ENCODE data around the gene CCNQ.

CCNQ gene

GRCh38 chrX:153643431-153644351 lies 44.8 kb upstream of the CCNQ start:
- Histone ChIP-seq H3K4me2 (peak overlapping the region; percentile 59 to 87 (median 78)), H3K27me3 (peaks cover 61 to 100% (median 69%) of the 10 kb centered on the region in 11 experiments), H3K27ac (no peak overlapping the region), H3K4me3 (peak overlapping the region in 9 of 10 experiments; percentile 28 to 61 (median 44); a peak in 16 of 20 replicates), H3K9me3 (replicated peaks in 1 of 11) (peaks cover 4 to 38% (median 23%) of the 10 kb centered on the region in 11 experiments; a peak in 14 of 22 replicates), H3K36me3 (no peaks in the 10 kb centered on the region), H3K4me1 (peaks cover 24 to 53% (median 46%) of the 10 kb centered on the region in 10 experiments; a peak in 19 of 20 replicates), H4K20me1 (peaks cover 0 to 26% (median 0%) of the 10 kb centered on the region in 11 experiments; a peak in 8 of 22 replicates), H3K9ac (no peak overlapping the region)
- TF ChIP-seq Cebpa-rat (IDR thresholded peaks at IDR 0.05) = no peak

GRCh38 chrX:153642655-153643430 lies 43.9 kb upstream of the CCNQ start:
- peaks cover 0 to 30% (median 15%) of the 10 kb centered on the region in 11 experiments; a peak in 14 of 22 replicates for H3K9me3 ChIP-seq (replicated peaks in 1 of 11)
- no peak overlapping the region for H3K9ac ChIP-seq
- H3K4me3 ChIP-seq = peak overlapping the region in 9 of 10 experiments; percentile 19 to 48 (median 29); a peak in 10 of 20 replicates
- no peaks in the 10 kb centered on the region for H3K36me3 ChIP-seq
- H4K20me1 ChIP-seq = peaks cover 0 to 28% (median 4%) of the 10 kb centered on the region in 11 experiments; a peak in 9 of 22 replicates
- H3K27me3 ChIP-seq = peaks cover 52 to 100% (median 69%) of the 10 kb centered on the region in 11 experiments
- H3K4me2 ChIP-seq = peak overlapping the region; percentile 59 to 87 (median 73); a peak in 21 of 22 replicates
- TF ChIP-seq Cebpa-rat (IDR thresholded peaks at IDR 0.05) = no peak
- H3K4me1 ChIP-seq = peaks cover 24 to 61% (median 55%) of the 10 kb centered on the region in 10 experiments; a peak in 19 of 20 replicates
- no peak overlapping the region for H3K27ac ChIP-seq

GRCh38 chrX:153642051-153642654 lies 43.2 kb upstream of the CCNQ start:
- Histone ChIP-seq H3K4me1 (peaks cover 24 to 68% (median 62%) of the 10 kb centered on the region in 10 experiments; a peak in 19 of 20 replicates), H3K4me3 (peak overlapping the region in 7 of 10 experiments; percentile 29 to 48 (median 35); a peak in 8 of 20 replicates), H3K9me3 (replicated peaks in 1 of 11) (peaks cover 0 to 25% (median 13%) of the 10 kb centered on the region in 11 experiments; a peak in 12 of 22 replicates), H4K20me1 (peaks cover 0 to 34% (median 4%) of the 10 kb centered on the region in 11 experiments; a peak in 10 of 22 replicates), H3K9ac (no peak overlapping the region), H3K36me3 (no peaks in the 10 kb centered on the region), H3K4me2 (peak overlapping the region; percentile 59 to 87 (median 73)), H3K27ac (no peak overlapping the region), H3K27me3 (peaks cover 45 to 100% (median 69%) of the 10 kb centered on the region in 11 experiments)
- TF ChIP-seq Cebpa-rat (IDR thresholded peaks at IDR 0.05) = no peak

GRCh38 chrX:153641627-153642026 lies 42.7 kb upstream of the CCNQ start:
- peak overlapping the region in 1 of 11 experiments; percentile 43; a peak in 1 of 22 replicates for H3K9ac ChIP-seq
- H3K9me3 ChIP-seq (replicated peaks in 1 of 11) = peaks cover 0 to 23% (median 13%) of the 10 kb centered on the region in 11 experiments; a peak in 12 of 22 replicates
- no peaks in the 10 kb centered on the region for H3K36me3 ChIP-seq
- H3K27me3 ChIP-seq = peaks cover 40 to 100% (median 68%) of the 10 kb centered on the region in 11 experiments
- H3K27ac ChIP-seq = 0 out of 22 replicates have a peak overlapping the region, but pooled peaks of 1 of the 11 experiments have one; percentile 61
- peaks cover 24 to 73% (median 67%) of the 10 kb centered on the region in 10 experiments; a peak in 19 of 20 replicates for H3K4me1 ChIP-seq
- H4K20me1 ChIP-seq = peaks cover 0 to 38% (median 5%) of the 10 kb centered on the region in 11 experiments; a peak in 11 of 22 replicates
- H3K4me2 ChIP-seq = peak overlapping the region; percentile 59 to 87 (median 73)
- no peak for TF ChIP-seq Cebpa-rat (IDR thresholded peaks at IDR 0.05)
- 0 out of 20 replicates have a peak overlapping the region, but pooled peaks of 2 of the 10 experiments have one; percentile 34 to 45 for H3K4me3 ChIP-seq

- peaks cover 0 to 20% (median 13%) of the 10 kb centered on the region in 11 experiments; a peak in 12 of 22 replicates for H3K9me3 ChIP-seq (replicated peaks in 1 of 11)
- peak overlapping the region; percentile 59 to 87 (median 73) for H3K4me2 ChIP-seq
- H3K4me1 ChIP-seq = peaks cover 24 to 79% (median 73%) of the 10 kb centered on the region in 10 experiments; a peak in 19 of 20 replicates
- H4K20me1 ChIP-seq = peaks cover 0 to 40% (median 9%) of the 10 kb centered on the region in 11 experiments; a peak in 11 of 22 replicates
- no peak overlapping the region for H3K4me3 ChIP-seq
- H3K27me3 ChIP-seq = peaks cover 33 to 100% (median 68%) of the 10 kb centered on the region in 11 experiments
- no peak for TF ChIP-seq Cebpa-rat (IDR thresholded peaks at IDR 0.05)
- H3K36me3 ChIP-seq = no peaks in the 10 kb centered on the region
- peak overlapping the region in 8 of 11 experiments; percentile 2 to 61 (median 48); a peak in 15 of 22 replicates for H3K27ac ChIP-seq
- H3K9ac ChIP-seq = peak overlapping the region in 8 of 11 experiments; percentile 17 to 55 (median 36); a peak in 11 of 22 replicates
Measured at GRCh38 chrX:153640736-153641575, 42.0 kb upstream of the CCNQ start.

GRCh38 chrX:153640045-153640686 lies 41.2 kb upstream of the CCNQ start:
- H3K9me3 ChIP-seq (replicated peaks in 1 of 11) = peaks cover 0 to 20% (median 13%) of the 10 kb centered on the region in 11 experiments; a peak in 12 of 22 replicates
- H3K4me2 ChIP-seq = peak overlapping the region; percentile 59 to 87 (median 73)
- peak overlapping the region in 8 of 11 experiments; percentile 17 to 55 (median 35); a peak in 11 of 22 replicates for H3K9ac ChIP-seq
- peak overlapping the region in 9 of 11 experiments; percentile 8 to 61 (median 44); a peak in 16 of 22 replicates for H3K27ac ChIP-seq
- no peak for TF ChIP-seq Cebpa-rat (IDR thresholded peaks at IDR 0.05)
- H3K4me3 ChIP-seq = no peak overlapping the region
- peaks cover 24 to 86% (median 79%) of the 10 kb centered on the region in 10 experiments; a peak in 19 of 20 replicates for H3K4me1 ChIP-seq
- peaks cover 26 to 100% (median 68%) of the 10 kb centered on the region in 11 experiments for H3K27me3 ChIP-seq
- H3K36me3 ChIP-seq = no peaks in the 10 kb centered on the region
- peaks cover 0 to 44% (median 9%) of the 10 kb centered on the region in 11 experiments; a peak in 11 of 22 replicates for H4K20me1 ChIP-seq

All from BLaER1 treated with 17β-estradiol and CSF1 and Interleukin-3, amounts not matched to agents 10 nM and 100 nM (cell line).